Caki2 (cell line): ENCODE measurements around the gene RAB6C. TPM values are rescaled to one million over a fixed set of nuclear protein-coding genes. Genes with fewer than 3 reads are reported as not detected.
"Not testable (repeated sequence)": the region's sequence is repeated elsewhere in the genome, so short reads cannot be mapped to it uniquely, and the experiment has no call there.

Source experiments
- DNase-seq: peaks from one replicate; pipeline ENCODE4 v3.0.0-alpha.2; 2015; ENCODE audit warnings: low read depth
- in situ Hi-C: cut with HindIII; loops from 2 replicates; pipeline ENCODE4 v1.10.0; 2016; ENCODE audit warnings: low sequenced_read_pairs, low pct_unique_long_range_greater_than_20kb, mixed read lengths
- total RNA-seq: library from RNA; depleted of rRNA; stranded (reverse); fragments of >200 nt; shearing (Covaris generic); gene quantifications from 2 replicates; pipeline ENCODE4 v1.2.3, GENCODE V29; 2014; ENCODE audit warnings: low replicate concordance; rRNA removed

RAB6C gene
- total RNA-seq, 1 experiment from 2014 or later, result not detected

- in situ Hi-C loops, DNase-seq: not testable (repeated sequence)
These were observed 2.2 kb downstream of the RAB6C start for GRCh38 chr2:129981689-129982088.

- in situ Hi-C loops, result no loop called here
- no peak for DNase-seq
These were observed 5.0 kb downstream of the RAB6C start for GRCh38 chr2:129984426-129984825.

GRCh38 chr2:129992415-129993006 is 13.0 kb downstream of the RAB6C start:
- DNase-seq, in situ Hi-C loops: not testable (repeated sequence)

GRCh38 chr2:129993151-129993550 is 13.7 kb downstream of the RAB6C start:
- in situ Hi-C loops, DNase-seq: not testable (repeated sequence)

GRCh38 chr2:129996657-129997237 is 17.3 kb downstream of the RAB6C start:
- in situ Hi-C loops, DNase-seq: not testable (repeated sequence)

GRCh38 chr2:129998771-129999170 is 19.3 kb downstream of the RAB6C start:
- in situ Hi-C loops, result not testable (repeated sequence)

GRCh38 chr2:130005862-130006261 is 26.4 kb downstream of the RAB6C start:
- in situ Hi-C loops, DNase-seq: not testable (repeated sequence)

More at GRCh38 chr2:129998771-129999170, 19.3 kb downstream of the RAB6C start:
- not testable (repeated sequence) for DNase-seq

GRCh38 chr2:130016701-130017100 is 37.2 kb downstream of the RAB6C start:
- in situ Hi-C loops, DNase-seq: not testable (repeated sequence)

GRCh38 chr2:130019402-130019801 is 39.9 kb downstream of the RAB6C start:
- DNase-seq, result no peak
- in situ Hi-C loops, result no loop called here

- DNase-seq, in situ Hi-C loops: not testable (repeated sequence)
These were observed 40.6 kb downstream of the RAB6C start for GRCh38 chr2:130020069-130020468.

- DNase-seq, in situ Hi-C loops: not testable (repeated sequence)
These were observed 46.5 kb downstream of the RAB6C start for GRCh38 chr2:130025931-130026330.

Other genes with a start within 250 kb of the RAB6C start
- 1.8 and 6.4 TPM in 2 replicates for gene POTEF, start 149.6 kb downstream of the RAB6C start, total RNA-seq
- 19.9 and 37.3 TPM in 2 replicates for gene CCDC74B, start 165.4 kb downstream of the RAB6C start, total RNA-seq
- 38.0 and 46.7 TPM in 2 replicates for gene SMPD4, start 201.9 kb downstream of the RAB6C start, total RNA-seq
- gene MZT2B, start 202.6 kb downstream of the RAB6C start, total RNA-seq, result 330 and 444 TPM in 2 replicates
- not detected in 2 replicates for gene TUBA3E, start 218.8 kb downstream of the RAB6C start, total RNA-seq